Spleen (tissue), 11 donors: Measurements from ENCODE around the gene CD36. TPM values are rescaled to one million over a fixed set of nuclear protein-coding genes. Genes with fewer than 3 reads are reported as not detected.
A peak's percentile ranks its signal among the peaks of the same experiment; 100 is the strongest.

Source experiments
- DNase-seq: peaks from one replicate; pipeline ENCODE4 v3.0.0-alpha.2; 2020
- H3K27ac ChIP-seq, 8 donors: fragments of 200-600 bp; sonication (generic) in 7 of 8; 1 replicate in 4 of 8; 2 replicates in 4 of 8; pipeline versions ENCODE4 v1.5.0 to v1.8.0; 2016 to 2021; ENCODE audit warnings: inconsistent platforms in 4 of 8, mild to moderate bottlenecking in 4 of 8, moderate library complexity in 1 of 8
- H3K27me3 ChIP-seq, 7 donors: fragments of 200-600 bp; sonication (generic) in 6 of 7; replicated peaks in 1 of 7; 1 replicate in 4 of 7; 2 replicates in 3 of 7; pipeline versions ENCODE4 v1.5.0 to v1.8.0; 2016 to 2021; ENCODE audit warnings: inconsistent platforms in 3 of 7, mild to moderate bottlenecking in 1 of 7
- H3K36me3 ChIP-seq, 6 donors: fragments of 200-600 bp; sonication (generic) in 5 of 6; 1 replicate in 4 of 6; 2 replicates in 2 of 6; pipeline versions ENCODE4 v1.5.0 to v1.8.0; 2016 to 2021; ENCODE audit warnings: inconsistent platforms in 2 of 6
- H3K4me1 ChIP-seq, 6 donors: fragments of 200-600 bp; sonication (generic) in 5 of 6; 1 replicate in 3 of 6; 2 replicates in 3 of 6; pipeline versions ENCODE4 v1.5.0 to v1.8.0; 2016 to 2021; ENCODE audit warnings: inconsistent platforms in 3 of 6
- H3K4me3 ChIP-seq, 8 donors: fragments of 200-600 bp; sonication (generic) in 7 of 8; 1 replicate in 4 of 8; 2 replicates in 4 of 8; pipeline versions ENCODE4 v1.5.0 to v1.8.0; 2016 to 2021; ENCODE audit warnings: inconsistent platforms in 4 of 8, mild to moderate bottlenecking in 4 of 8, moderate library complexity in 2 of 8
- H3K9me3 ChIP-seq, 8 donors: fragments of 200-600 bp; sonication (generic) in 7 of 8; 1 replicate in 4 of 8; 2 replicates in 4 of 8; pipeline versions ENCODE4 v1.5.0 to v1.8.0; 2016 to 2021; ENCODE audit warnings: inconsistent platforms in 4 of 8
- CTCF ChIP-seq, 11 experiments: fragments of 200-600 bp in 7 of 11; fragments of 450-650 bp in 4 of 11; sonication (generic) in 4 of 11; IDR thresholded peaks in 8 of 11; conservative IDR thresholded peaks in 3 of 11; 1 replicate in 7 of 11; 2 replicates in 4 of 11; pipeline versions ENCODE4 v1.4.0 to v1.8.0; 2016 to 2021; ENCODE audit warnings: antibody characterized with exemption in 11 of 11, inconsistent platforms in 4 of 11, mild to moderate bottlenecking in 1 of 11
- POLR2A ChIP-seq, 3 donors: fragments of 450-650 bp; IDR thresholded peaks; one replicate each; pipeline ENCODE4 v1.5.1; 2017; ENCODE audit warnings: antibody characterized with exemption in 3 of 3, mild to moderate bottlenecking in 1 of 3
- POLR2AphosphoS5 ChIP-seq, 3 donors: sonication (generic); formaldehyde crosslinking; IDR thresholded peaks; one replicate each; pipeline ENCODE4 v1.5.1; 2017; ENCODE audit warnings: antibody characterized with exemption in 3 of 3
- WGBS, 5 donors: extraction: QIAGEN DNeasy Blood & Tissue Kit in 3 of 5; methylation state at CpG; one replicate each; pipeline versions ENCODE4 v1.1.5 to v1.1.7; 2013 to 2018; 5-methylcytosine and 5-hydroxymethylcytosine counted together
- intact Hi-C: fragments of 100-400 bp; cut with DNase I; formaldehyde crosslinking; loops from one replicate; pipeline ENCODE4 v1.15.0; 2023; ENCODE audit warnings: low total_unique reads
- polyA plus RNA-seq, 3 donors: library from polyadenylated mRNA; stranded (reverse); fragments of 200-250 nt; gene quantifications; one replicate each; pipeline ENCODE4 v1.2.1, GENCODE V29; 2013
- total RNA-seq, 7 donors: library from RNA; depleted of rRNA in 3 of 7; stranded (reverse); fragments of >200 nt in 3 of 7; fragmentation: NEBNext Ultra II Directional in 4 of 7; extraction: Animal tissue kit (Norgen Biotek cat#: 25700) in 4 of 7; gene quantifications; one replicate each; pipeline versions ENCODE4 v1.1.0 to v1.2.1, GENCODE V29; 2016 to 2021
- donor health status: healthy with polysubstance abuse.
- donor health status: DM: no; HTN: no; CAD: no; lungs with moderate emphysema.
- donor health status: DM: no; HTN: no; CAD: no.
- donor health status: Bipolar disorder and iron deficiency.
- donor health status: healthy.
- donor health status: DM: no; HTN: no; CAD: no.
- donor health status: DM: yes; HTN: yes; CAD: no.

Gene CD36
- total and polyA plus RNA-seq, 10 donors, result 35.7 to 1,075 (median 595) TPM

- Histone ChIP-seq H3K4me1 (peaks cover 0 to 52% (median 20%) of the 10 kb centered on the region in 6 donors), H3K9me3 (no peaks in the 10 kb centered on the region), H3K27ac (peak overlapping the region in 5 of 8 donors; percentile 7 to 68 (median 40)), H3K4me3 (no peak overlapping the region), H3K27me3 (no peaks in the 10 kb centered on the region), H3K36me3 (peaks cover 0 to 61% (median 2%) of the 10 kb centered on the region in 6 donors)
- DNase-seq, result no peak
- intact Hi-C loops, result no loop called here
- no peak for TF ChIP-seq POLR2AphosphoS5 (IDR thresholded peaks at IDR 0.05)
- TF ChIP-seq CTCF (IDR thresholded peaks at IDR 0.05 in 8 of 11, conservative IDR thresholded peaks at IDR 0.05 in 3 of 11), result peak in 10 of 11 experiments; percentile 37 to 81 (median 72)
- WGBS, 5 donors, result 8 to 17% (median 15%) methylated on average over 3 of the region's 3 CpGs
Measured at GRCh38 chr7:80659120-80660055, 20.9 kb downstream of the CD36 start.

GRCh38 chr7:80660939-80661338 is 22.5 kb downstream of the CD36 start:
- H3K27me3 ChIP-seq, result no peaks in the 10 kb centered on the region
- intact Hi-C loops, result no loop called here
- WGBS, 5 donors, result 60 to 83% (median 77%) methylated on average over 4 of the region's 4 CpGs

GRCh38 chr7:80661729-80662128 is 23.3 kb downstream of the CD36 start:
- peaks cover 0 to 36% (median 15%) of the 10 kb centered on the region in 6 donors for H3K4me1 ChIP-seq
- DNase-seq, result no peak
- H3K27me3 ChIP-seq, result no peaks in the 10 kb centered on the region
- TF ChIP-seq CTCF (IDR thresholded peaks at IDR 0.05 in 8 of 11, conservative IDR thresholded peaks at IDR 0.05 in 3 of 11), result no peak
- TF ChIP-seq POLR2A (IDR thresholded peaks at IDR 0.05), result no peak
- TF ChIP-seq POLR2AphosphoS5 (IDR thresholded peaks at IDR 0.05), result no peak
- 80 to 93% (median 86%) methylated on average over 7 of the region's 7 CpGs for WGBS, 5 donors
- no peaks in the 10 kb centered on the region for H3K9me3 ChIP-seq
- H3K4me3 ChIP-seq, result no peak overlapping the region
- H3K36me3 ChIP-seq, result peaks cover 0 to 71% (median 2%) of the 10 kb centered on the region in 6 donors
- intact Hi-C loops, result no loop called here
- no peak overlapping the region for H3K27ac ChIP-seq

More at GRCh38 chr7:80660939-80661338, 22.5 kb downstream of the CD36 start:
- Histone ChIP-seq H3K4me1 (peaks cover 0 to 42% (median 18%) of the 10 kb centered on the region in 6 donors), H3K36me3 (peaks cover 0 to 68% (median 2%) of the 10 kb centered on the region in 6 donors), H3K4me3 (no peak overlapping the region), H3K27ac (peak overlapping the region in 1 of 8 donors; percentile 22), H3K9me3 (no peaks in the 10 kb centered on the region)
- no peak for DNase-seq
- no peak for TF ChIP-seq POLR2AphosphoS5 (IDR thresholded peaks at IDR 0.05)
- TF ChIP-seq CTCF (IDR thresholded peaks at IDR 0.05 in 8 of 11, conservative IDR thresholded peaks at IDR 0.05 in 3 of 11), result no peak
- no peak for TF ChIP-seq POLR2A (IDR thresholded peaks at IDR 0.05)

GRCh38 chr7:80662252-80662651 is 23.8 kb downstream of the CD36 start:
- intact Hi-C loops, result no loop called here
- no peaks in the 10 kb centered on the region for H3K9me3 ChIP-seq
- no peak for DNase-seq
- peaks cover 0 to 31% (median 12%) of the 10 kb centered on the region in 6 donors for H3K4me1 ChIP-seq
- WGBS, 5 donors, result 83 to 92% (median 86%) methylated on average over 13 of the region's 13 CpGs
- no peak overlapping the region for H3K4me3 ChIP-seq
- H3K36me3 ChIP-seq, result peaks cover 0 to 76% (median 3%) of the 10 kb centered on the region in 6 donors
- TF ChIP-seq POLR2A (IDR thresholded peaks at IDR 0.05) (no peak), CTCF (IDR thresholded peaks at IDR 0.05 in 8 of 11, conservative IDR thresholded peaks at IDR 0.05 in 3 of 11) (no peak), POLR2AphosphoS5 (IDR thresholded peaks at IDR 0.05) (peak in 2 of 3 donors; percentile 39 to 50)
- H3K27me3 ChIP-seq, result no peaks in the 10 kb centered on the region
- H3K27ac ChIP-seq, result no peak overlapping the region
